Suprapubic skin (tissue), 4 donors: ENCODE data around the gene ZNF628. TPM values are rescaled to one million over a fixed set of nuclear protein-coding genes. Genes with fewer than 3 reads are reported as not detected.
A peak's percentile ranks its signal among the peaks of the same experiment; 100 is the strongest.

ENCODE experiments used
- DNase-seq, 2 donors: peaks; one replicate each; pipeline ENCODE4 v3.0.0-alpha.2; 2019; ENCODE audit warnings: low spot score in 2 of 2
- H3K27ac ChIP-seq: fragments of 200-600 bp; sonication (generic); one replicate; pipeline ENCODE4 v1.5.1; 2019
- H3K27me3 ChIP-seq: fragments of 200-600 bp; sonication (generic); one replicate; pipeline ENCODE4 v1.5.1; 2019
- H3K36me3 ChIP-seq: fragments of 200-600 bp; sonication (generic); one replicate; pipeline ENCODE4 v1.5.1; 2019
- H3K4me1 ChIP-seq: fragments of 200-600 bp; sonication (generic); one replicate; pipeline ENCODE4 v1.5.1; 2019
- H3K4me3 ChIP-seq: fragments of 200-600 bp; sonication (generic); one replicate; pipeline ENCODE4 v1.5.1; 2019; ENCODE audit warnings: mild to moderate bottlenecking
- H3K9me3 ChIP-seq: fragments of 200-600 bp; sonication (generic); one replicate; pipeline ENCODE4 v1.5.1; 2019
- CTCF ChIP-seq, 2 donors: fragments of 200-600 bp in 1 of 2; fragments of 450-650 bp in 1 of 2; sonication (generic) in 1 of 2; IDR thresholded peaks; one replicate each; pipeline ENCODE4 v1.5.1; 2016 to 2019; ENCODE audit warnings: antibody characterized with exemption in 2 of 2, mild to moderate bottlenecking in 1 of 2, moderate library complexity in 1 of 2
- EP300 ChIP-seq: sonication (generic); formaldehyde crosslinking; IDR thresholded peaks from one replicate; pipeline ENCODE4 v1.6.1; 2017; ENCODE audit warnings: antibody characterized with exemption
- POLR2A ChIP-seq, 2 donors: fragments of 450-650 bp; IDR thresholded peaks; one replicate each; pipeline ENCODE4 v1.6.1; 2017; ENCODE audit warnings: antibody characterized with exemption in 2 of 2, mild to moderate bottlenecking in 2 of 2, moderate library complexity in 2 of 2
- POLR2AphosphoS5 ChIP-seq, 3 donors: sonication (generic); formaldehyde crosslinking; IDR thresholded peaks; one replicate each; pipeline ENCODE4 v1.6.1; 2017; ENCODE audit warnings: antibody characterized with exemption in 3 of 3
- WGBS: methylation state at CpG from one replicate; pipeline ENCODE4 v1.1.5; 2018; 5-methylcytosine and 5-hydroxymethylcytosine counted together
- total RNA-seq, 4 donors: library from RNA; depleted of rRNA; stranded (reverse); fragments of >200 nt; gene quantifications; one replicate each; pipeline ENCODE4 v1.1.0, GENCODE V29; 2016

Gene ZNF628
- total RNA-seq, 4 donors from 2014 or later = 17.3 to 22.9 (median 19.8) TPM

GRCh38 chr19:55454787-55455243 lies 21.6 kb upstream of the ZNF628 start:
- DNase-seq = no peak
- 78% methylated on average over 4 of the region's 14 CpGs for WGBS
- H3K36me3 ChIP-seq = peaks cover 20% of the 10 kb centered on the region
- TF ChIP-seq CTCF (IDR thresholded peaks at IDR 0.05) = peak in 1 of 2 donors; percentile 63
- TF ChIP-seq EP300 = no peak
- TF ChIP-seq POLR2A (IDR thresholded peaks at IDR 0.05) = no peak
- TF ChIP-seq POLR2AphosphoS5 (IDR thresholded peaks at IDR 0.05) = no peak
- peaks cover 30% of the 10 kb centered on the region for H3K4me1 ChIP-seq
- no peak overlapping the region for H3K4me3 ChIP-seq
- H3K27me3 ChIP-seq = peaks cover 28% of the 10 kb centered on the region
- no peak overlapping the region for H3K27ac ChIP-seq
- no peaks in the 10 kb centered on the region for H3K9me3 ChIP-seq

GRCh38 chr19:55455576-55456235 lies 20.7 kb upstream of the ZNF628 start:
- peaks cover 22% of the 10 kb centered on the region for H3K27me3 ChIP-seq
- no peak overlapping the region for H3K27ac ChIP-seq
- DNase-seq = no peak
- H3K36me3 ChIP-seq = peaks cover 20% of the 10 kb centered on the region
- TF ChIP-seq POLR2AphosphoS5 (IDR thresholded peaks at IDR 0.05) (no peak), EP300 (no peak), CTCF (IDR thresholded peaks at IDR 0.05) (no peak), POLR2A (IDR thresholded peaks at IDR 0.05) (no peak)
- H3K4me3 ChIP-seq = no peak overlapping the region
- no peaks in the 10 kb centered on the region for H3K9me3 ChIP-seq
- 87% methylated on average over 10 of the region's 11 CpGs for WGBS
- H3K4me1 ChIP-seq = peaks cover 38% of the 10 kb centered on the region

DNA sequence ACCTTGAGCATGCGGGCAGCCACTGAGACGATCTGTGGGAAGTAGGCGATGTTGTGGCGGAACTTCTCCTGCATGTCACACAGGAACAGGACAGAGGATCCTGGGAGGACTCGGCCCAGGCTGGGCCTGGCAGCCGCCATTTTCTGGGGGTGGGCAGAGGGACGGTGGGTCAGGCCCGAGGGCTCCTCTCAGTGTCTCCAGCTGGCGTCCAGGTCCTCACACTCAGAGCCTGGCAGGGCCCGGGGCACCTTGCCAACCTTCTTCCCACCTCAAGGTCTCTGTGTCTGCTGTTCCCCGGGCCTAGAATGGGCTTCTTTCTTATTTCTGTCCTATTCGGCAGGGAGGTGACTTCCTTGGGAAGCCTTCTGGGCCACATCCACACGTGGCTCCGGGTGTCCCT lies 20.1 kb upstream of the ZNF628 start:
- Histone ChIP-seq H3K9me3 (no peaks in the 10 kb centered on the region), H3K27me3 (peaks cover 16% of the 10 kb centered on the region), H3K4me1 (peaks cover 39% of the 10 kb centered on the region), H3K4me3 (no peak overlapping the region), H3K36me3 (peaks cover 20% of the 10 kb centered on the region), H3K27ac (no peak overlapping the region)
- 87% methylated on average over 14 of the region's 14 CpGs for WGBS
- TF ChIP-seq POLR2A (IDR thresholded peaks at IDR 0.05) (no peak), CTCF (IDR thresholded peaks at IDR 0.05) (no peak), POLR2AphosphoS5 (IDR thresholded peaks at IDR 0.05) (no peak), EP300 (no peak)
- DNase-seq = no peak

- DNase-seq = no peak
- peaks cover 20% of the 10 kb centered on the region for H3K36me3 ChIP-seq
- H3K4me3 ChIP-seq = no peak overlapping the region
- no peak overlapping the region for H3K27ac ChIP-seq
- TF ChIP-seq POLR2AphosphoS5 (IDR thresholded peaks at IDR 0.05) = no peak
- no peak for TF ChIP-seq CTCF (IDR thresholded peaks at IDR 0.05)
- TF ChIP-seq EP300 = no peak
- no peak for TF ChIP-seq POLR2A (IDR thresholded peaks at IDR 0.05)
- 84% methylated on average over 16 of the region's 16 CpGs for WGBS
- peaks cover under 1% of the 10 kb centered on the region for H3K27me3 ChIP-seq
- H3K4me1 ChIP-seq = peaks cover 29% of the 10 kb centered on the region
- H3K9me3 ChIP-seq = no peaks in the 10 kb centered on the region
Measured at GRCh38 chr19:55457683-55458457, 18.5 kb upstream of the ZNF628 start.

GRCh38 chr19:55459551-55459949 lies 16.9 kb upstream of the ZNF628 start:
- Histone ChIP-seq H3K4me3 (no peak overlapping the region), H3K36me3 (peaks cover 20% of the 10 kb centered on the region), H3K27me3 (no peaks in the 10 kb centered on the region), H3K4me1 (peaks cover 27% of the 10 kb centered on the region), H3K27ac (no peak overlapping the region), H3K9me3 (no peaks in the 10 kb centered on the region)
- WGBS = 65% methylated on average over 8 of the region's 8 CpGs
- TF ChIP-seq CTCF (IDR thresholded peaks at IDR 0.05) = no peak
- TF ChIP-seq POLR2AphosphoS5 (IDR thresholded peaks at IDR 0.05) = no peak
- no peak for TF ChIP-seq EP300
- TF ChIP-seq POLR2A (IDR thresholded peaks at IDR 0.05) = no peak
- no peak for DNase-seq
